ENCODE measurements around the gene COL4A1. TPM values are rescaled to one million over a fixed set of nuclear protein-coding genes. Genes with fewer than 3 reads are reported as not detected.

Gene COL4A1
- total RNA-seq, 8 experiments from 2014 or later, result 1.0 to 466 (median 5.0) TPM

DNA sequence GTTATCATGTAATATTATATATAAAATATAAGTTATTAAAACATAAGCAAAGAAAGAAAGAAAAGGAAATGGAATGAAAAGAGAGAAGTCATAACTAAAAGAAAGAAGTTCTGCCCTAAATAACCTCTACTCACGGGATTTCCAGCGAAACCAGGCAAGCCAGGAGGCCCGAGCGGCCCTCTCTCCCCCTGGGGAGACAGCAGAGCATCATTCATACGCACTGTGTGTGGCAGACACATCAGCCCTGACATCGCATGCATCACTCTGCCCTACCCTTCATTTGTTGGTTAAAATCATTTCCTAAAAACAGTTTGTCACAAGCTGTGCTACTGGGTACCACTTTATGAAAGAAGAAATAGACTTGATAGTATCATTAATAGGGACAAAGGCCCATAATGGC is 95.2 kb downstream of the COL4A1 start:
- H3K4me3 ChIP-seq, result no peak overlapping the region
- H3K4me1 ChIP-seq (replicated peaks in 1 of 2), result no peaks in the 10 kb centered on the region
- WGBS, 10 experiments, result 69 to 100% (median 86%) methylated on average over 3 to 6 of the region's 6 CpGs
- in situ Hi-C loops (cut with MboI; ENCODE audit: low pct_unique_long_range_greater_than_20kb in 2 of 9, low sequenced_read_pairs in 9 of 9, unreplicated experiment in 9 of 9), result no loop called here
- peak in 2 of 8 experiments; percentile 40 to 48 for ATAC-seq (replicated peaks in 6 of 8)
- no peak overlapping the region for H3K27ac ChIP-seq

- WGBS, 10 experiments, result 84 to 100% (median 93%) methylated on average over 1 to 4 of the region's 10 CpGs; no CpG with 5 or more reads in 5 of the 10 experiments
- in situ Hi-C loops (cut with MboI; ENCODE audit: low pct_unique_long_range_greater_than_20kb in 2 of 9, low sequenced_read_pairs in 9 of 9, unreplicated experiment in 9 of 9), result no loop called here
- H3K4me1 ChIP-seq (replicated peaks in 1 of 2), result no peaks in the 10 kb centered on the region
- H3K4me3 ChIP-seq, result no peak overlapping the region
- no peak overlapping the region for H3K27ac ChIP-seq
- no peak for ATAC-seq (replicated peaks in 6 of 8)
These were observed 95.9 kb downstream of the COL4A1 start for GRCh38 chr13:110211046-110211445.

- ATAC-seq (replicated peaks in 6 of 8), result no peak
- Histone ChIP-seq H3K4me3 (no peak overlapping the region), H3K27ac (no peak overlapping the region), H3K4me1 (replicated peaks in 1 of 2) (no peaks in the 10 kb centered on the region)
- in situ Hi-C loops (cut with MboI; ENCODE audit: low pct_unique_long_range_greater_than_20kb in 2 of 9, low sequenced_read_pairs in 9 of 9, unreplicated experiment in 9 of 9), result no loop called here
- WGBS, 10 experiments, result 50 to 100% (median 100%) methylated on average over 1 to 3 of the region's 3 CpGs; no CpG with 5 or more reads in 4 of the 10 experiments
These were observed 96.4 kb downstream of the COL4A1 start for GRCh38 chr13:110210604-110210985.

DNA sequence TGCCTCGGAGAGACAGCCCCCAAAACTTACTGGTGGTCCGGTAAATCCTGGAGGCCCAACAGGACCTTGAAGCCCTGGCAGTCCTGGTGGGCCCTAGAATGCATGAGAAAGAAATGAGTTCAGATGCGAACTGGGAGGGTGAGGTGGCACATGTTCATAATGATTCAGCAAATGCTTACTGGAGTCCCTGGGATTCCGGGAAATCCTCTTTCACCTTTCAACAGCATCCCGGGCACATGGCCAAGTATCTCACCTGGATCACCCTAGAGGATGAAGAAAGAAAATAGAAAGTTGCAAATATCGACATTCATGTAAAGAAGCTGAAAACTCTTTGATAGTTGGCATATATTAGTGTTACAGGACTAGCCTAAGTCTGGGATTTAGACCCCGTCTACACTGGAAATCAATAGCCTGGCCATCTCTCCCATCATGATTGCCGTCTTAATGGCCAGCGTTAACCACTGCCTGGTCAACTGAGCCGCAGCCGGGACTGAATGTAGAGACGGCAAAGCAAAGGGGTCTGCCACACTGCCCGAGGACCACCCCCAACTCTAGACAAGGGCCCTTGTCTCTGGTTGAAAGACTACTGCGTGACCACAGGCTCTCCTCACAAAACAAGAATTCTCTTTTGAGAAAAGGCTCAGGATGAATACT is 96.9 kb downstream of the COL4A1 start:
- in situ Hi-C loops (cut with MboI; ENCODE audit: low pct_unique_long_range_greater_than_20kb in 2 of 9, low sequenced_read_pairs in 9 of 9, unreplicated experiment in 9 of 9), result no loop called here
- ATAC-seq (replicated peaks in 6 of 8), result no peak
- 0 to 93% (median 84%) methylated on average over 1 to 10 of the region's 14 CpGs for WGBS, 10 experiments

GRCh38 chr13:110208116-110208515 is 98.8 kb downstream of the COL4A1 start:
- in situ Hi-C loops (cut with MboI; ENCODE audit: low pct_unique_long_range_greater_than_20kb in 2 of 9, low sequenced_read_pairs in 9 of 9, unreplicated experiment in 9 of 9), result no loop called here
- no peak for ATAC-seq (replicated peaks in 6 of 8)
- 80 to 100% (median 90%) methylated on average over 1 to 2 of the region's 10 CpGs; no CpG with 5 or more reads in 6 of the 10 experiments for WGBS, 10 experiments
- H3K4me3 ChIP-seq, result no peak overlapping the region
- H3K4me1 ChIP-seq (replicated peaks in 1 of 2), result no peaks in the 10 kb centered on the region
- no peak overlapping the region for H3K27ac ChIP-seq

More for the DNA sequence above, 96.9 kb downstream of the COL4A1 start:
- Histone ChIP-seq H3K4me1 (replicated peaks in 1 of 2) (no peaks in the 10 kb centered on the region), H3K27ac (no peak overlapping the region), H3K4me3 (no peak overlapping the region)

GRCh38 chr13:110206996-110207395 is 100.0 kb downstream of the COL4A1 start:
- in situ Hi-C loops (cut with MboI; ENCODE audit: low pct_unique_long_range_greater_than_20kb in 2 of 9, low sequenced_read_pairs in 9 of 9, unreplicated experiment in 9 of 9), result no loop called here
- H3K27ac ChIP-seq, result no peak overlapping the region
- no peaks in the 10 kb centered on the region for H3K4me1 ChIP-seq (replicated peaks in 1 of 2)
- no peak for ATAC-seq (replicated peaks in 6 of 8)
- H3K4me3 ChIP-seq, result no peak overlapping the region
- 94 to 100% methylated on average over 1 to 2 of the region's 2 CpGs; no CpG with 5 or more reads in 8 of the 10 experiments for WGBS, 10 experiments

DNA sequence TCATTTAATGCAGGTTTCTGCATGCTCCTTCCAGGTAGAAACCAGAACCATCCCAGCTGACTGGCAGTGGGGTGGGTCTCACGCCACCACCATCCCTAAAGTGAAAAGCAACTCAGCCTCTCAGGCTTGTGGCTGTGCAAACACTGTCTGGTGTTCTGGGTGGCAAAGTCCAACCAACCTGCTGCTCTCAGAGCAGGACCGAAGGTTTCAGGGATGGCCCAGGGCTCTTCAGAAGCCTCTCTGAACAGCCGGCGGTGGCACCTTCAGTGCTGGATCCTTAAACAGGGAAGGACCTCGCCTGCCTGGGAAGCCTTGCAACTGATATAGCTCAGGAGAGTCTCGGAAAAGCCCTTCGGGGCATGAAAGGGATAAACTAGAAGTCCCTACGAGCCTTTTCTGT is 100.8 kb downstream of the COL4A1 start:
- H3K27ac ChIP-seq, result no peak overlapping the region
- in situ Hi-C loops (cut with MboI; ENCODE audit: low pct_unique_long_range_greater_than_20kb in 2 of 9, low sequenced_read_pairs in 9 of 9, unreplicated experiment in 9 of 9), result no loop called here
- no peak for ATAC-seq (replicated peaks in 6 of 8)
- no peak overlapping the region for H3K4me3 ChIP-seq
- 55 to 100% (median 73%) methylated on average over 1 to 8 of the region's 8 CpGs; no CpG with 5 or more reads in 1 of the 10 experiments for WGBS, 10 experiments
- no peaks in the 10 kb centered on the region for H3K4me1 ChIP-seq (replicated peaks in 1 of 2)

DNA sequence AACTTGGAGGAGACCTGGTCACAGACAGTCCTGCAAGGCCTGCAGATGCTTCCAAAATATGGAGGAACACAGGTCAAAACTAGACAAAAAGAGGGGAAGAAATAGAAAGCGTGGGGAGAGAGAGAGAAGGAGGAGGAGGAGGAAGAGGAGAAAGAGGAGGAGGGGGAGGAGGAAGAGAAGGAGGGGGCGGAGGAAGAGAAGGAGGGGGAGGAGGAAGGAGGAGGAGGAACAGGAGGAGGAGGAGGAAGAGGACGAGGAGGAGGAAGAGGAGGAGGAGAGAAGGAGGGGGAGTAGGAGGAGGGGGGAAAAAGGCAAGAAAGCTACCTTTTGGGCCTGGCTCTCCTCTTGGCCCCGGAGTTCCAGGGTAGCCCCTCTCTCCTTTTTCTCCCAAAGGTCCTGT is 105.8 kb downstream of the COL4A1 start:
- Histone ChIP-seq H3K4me1 (replicated peaks in 1 of 2) (no peaks in the 10 kb centered on the region), H3K27ac (no peak overlapping the region), H3K4me3 (no peak overlapping the region)
- in situ Hi-C loops (cut with MboI; ENCODE audit: low pct_unique_long_range_greater_than_20kb in 2 of 9, low sequenced_read_pairs in 9 of 9, unreplicated experiment in 9 of 9), result no loop called here
- 67% methylated on average over 1 of the region's 4 CpGs; no CpG with 5 or more reads in 9 of the 10 experiments for WGBS, 10 experiments
- ATAC-seq (replicated peaks in 6 of 8), result no peak

DNA sequence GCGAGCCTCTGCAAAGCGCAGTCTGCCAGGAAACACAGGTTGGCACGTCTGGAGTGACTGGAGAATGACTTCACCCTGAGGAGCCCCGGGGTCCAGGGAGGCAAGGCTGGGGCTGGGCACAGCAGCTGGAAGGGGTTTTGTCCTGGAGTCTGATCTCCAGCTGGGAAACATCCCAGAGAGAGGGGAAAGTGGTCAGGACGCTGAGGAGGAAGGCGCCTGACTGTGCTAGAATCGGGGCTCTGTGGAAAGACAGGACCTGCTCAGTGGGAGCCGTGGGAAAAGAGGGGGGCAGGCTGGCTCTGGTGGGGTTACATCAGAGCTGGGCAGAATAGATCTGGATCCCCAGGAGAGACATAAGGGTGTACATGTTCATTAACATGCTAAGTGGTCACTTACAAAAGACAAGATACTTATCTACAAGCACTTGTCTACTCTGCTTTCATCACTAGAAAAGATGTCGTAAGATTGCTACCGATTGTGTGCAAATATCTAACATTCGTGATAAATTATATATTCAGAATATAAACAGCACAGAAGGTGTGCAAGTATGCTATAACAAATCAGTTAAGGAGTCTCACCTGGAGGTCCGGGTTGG is 106.6 kb downstream of the COL4A1 start:
- H3K4me1 ChIP-seq (replicated peaks in 1 of 2), result no peaks in the 10 kb centered on the region
- no peak overlapping the region for H3K27ac ChIP-seq
- no peak for ATAC-seq (replicated peaks in 6 of 8)
- in situ Hi-C loops (cut with MboI; ENCODE audit: low pct_unique_long_range_greater_than_20kb in 2 of 9, low sequenced_read_pairs in 9 of 9, unreplicated experiment in 9 of 9), result no loop called here
- H3K4me3 ChIP-seq, result no peak overlapping the region
- WGBS, 10 experiments, result 63 to 93% (median 86%) methylated on average over 2 to 8 of the region's 12 CpGs; no CpG with 5 or more reads in 1 of the 10 experiments

GRCh38 chr13:110199046-110199831 is 107.7 kb downstream of the COL4A1 start:
- 66 to 93% (median 84%) methylated on average over 1 to 9 of the region's 18 CpGs for WGBS, 10 experiments
- ATAC-seq (replicated peaks in 6 of 8), result no peak
- in situ Hi-C loops (cut with MboI; ENCODE audit: low pct_unique_long_range_greater_than_20kb in 2 of 9, low sequenced_read_pairs in 9 of 9, unreplicated experiment in 9 of 9), result no loop called here

DNA sequence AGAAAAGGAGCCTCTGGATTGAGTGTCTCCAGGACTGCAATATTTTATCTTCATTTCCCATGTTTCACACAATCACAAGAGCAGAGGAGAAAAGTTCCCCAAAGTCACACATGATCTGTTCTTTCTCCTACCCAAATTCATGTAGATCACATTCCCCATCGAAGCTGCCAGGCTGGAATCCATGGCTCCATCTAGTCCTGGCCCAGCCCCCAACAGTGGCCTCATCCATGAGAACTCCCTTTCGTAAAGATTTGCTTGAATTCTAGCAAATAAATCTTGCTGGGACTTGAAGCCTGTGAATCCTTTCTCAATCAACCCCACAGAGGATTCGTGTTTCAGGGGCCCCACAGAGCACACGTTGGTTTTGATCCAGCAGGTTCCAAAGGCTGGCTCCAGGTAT is 109.5 kb downstream of the COL4A1 start:
- Histone ChIP-seq H3K4me3 (no peak overlapping the region), H3K4me1 (replicated peaks in 1 of 2) (no peaks in the 10 kb centered on the region), H3K27ac (no peak overlapping the region)
- 20 to 100% (median 90%) methylated on average over 1 to 4 of the region's 4 CpGs; no CpG with 5 or more reads in 2 of the 10 experiments for WGBS, 10 experiments
- no peak for ATAC-seq (replicated peaks in 6 of 8)
- in situ Hi-C loops (cut with MboI; ENCODE audit: low pct_unique_long_range_greater_than_20kb in 2 of 9, low sequenced_read_pairs in 9 of 9, unreplicated experiment in 9 of 9), result no loop called here

More at GRCh38 chr13:110199046-110199831, 107.7 kb downstream of the COL4A1 start:
- Histone ChIP-seq H3K27ac (no peak overlapping the region), H3K4me3 (no peak overlapping the region), H3K4me1 (replicated peaks in 1 of 2) (no peaks in the 10 kb centered on the region)

- in situ Hi-C loops (cut with MboI; ENCODE audit: low pct_unique_long_range_greater_than_20kb in 2 of 9, low sequenced_read_pairs in 9 of 9, unreplicated experiment in 9 of 9), result no loop called here
- no peaks in the 10 kb centered on the region for H3K4me1 ChIP-seq (replicated peaks in 1 of 2)
- no peak for ATAC-seq (replicated peaks in 6 of 8)
- WGBS, 10 experiments, result 80 to 100% (median 100%) methylated on average over 1 to 3 of the region's 3 CpGs; no CpG with 5 or more reads in 4 of the 10 experiments
- no peak overlapping the region for H3K27ac ChIP-seq
- no peak overlapping the region for H3K4me3 ChIP-seq
These were observed 109.9 kb downstream of the COL4A1 start for GRCh38 chr13:110197026-110197425.
